Posterior vena cava (tissue), 2 donors: ENCODE data around the gene RNF141. TPM values are rescaled to one million over a fixed set of nuclear protein-coding genes. Genes with fewer than 3 reads are reported as not detected.

Source experiments
- DNase-seq: peaks from one replicate; pipeline ENCODE4 v3.0.0-alpha.2; 2020; ENCODE audit warnings: low spot score
- intact Hi-C, 2 donors: fragments of 100-400 bp; cut with DNase I; formaldehyde crosslinking; loops; one replicate each; pipeline versions ENCODE4 v1.14.1 to v1.14.2; 2022 to 2023
- total RNA-seq, 2 donors: library from RNA; stranded (reverse); fragmentation: NEBNext Ultra II Directional; extraction: Animal tissue kit (Norgen Biotek cat#: 25700); gene quantifications; one replicate each; pipeline ENCODE4 v1.2.1, GENCODE V29; 2021
- donor health status: DM: yes; HTN: yes; CAD: no.
- donor health status: DM: yes; HTN: yes; CAD: no.

RNF141 gene
- total RNA-seq, 2 donors from 2014 or later, result 24.7 to 25.3 TPM

DNA sequence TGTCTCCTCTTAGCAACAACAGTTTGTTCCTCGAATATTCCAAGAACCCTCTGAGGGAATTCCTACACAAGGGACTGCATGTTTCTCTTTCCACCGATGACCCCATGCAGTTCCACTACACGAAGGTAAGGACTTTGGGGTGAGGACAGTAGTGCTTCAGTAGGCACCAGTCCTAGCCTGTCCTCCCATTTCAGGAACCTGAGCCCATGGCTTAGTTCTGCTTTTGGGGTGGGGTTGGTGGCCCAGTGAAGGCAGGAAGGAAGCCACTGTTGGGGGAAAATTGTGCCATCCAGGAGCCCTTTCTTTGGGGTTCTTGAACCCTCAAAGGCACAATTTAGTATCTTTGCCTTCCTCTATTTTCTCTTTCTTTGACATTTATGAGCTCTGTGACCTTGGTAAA lies 38.2 kb downstream of the RNF141 start:
- DNase-seq, result no peak
- intact Hi-C loops, result no loop called here

DNA sequence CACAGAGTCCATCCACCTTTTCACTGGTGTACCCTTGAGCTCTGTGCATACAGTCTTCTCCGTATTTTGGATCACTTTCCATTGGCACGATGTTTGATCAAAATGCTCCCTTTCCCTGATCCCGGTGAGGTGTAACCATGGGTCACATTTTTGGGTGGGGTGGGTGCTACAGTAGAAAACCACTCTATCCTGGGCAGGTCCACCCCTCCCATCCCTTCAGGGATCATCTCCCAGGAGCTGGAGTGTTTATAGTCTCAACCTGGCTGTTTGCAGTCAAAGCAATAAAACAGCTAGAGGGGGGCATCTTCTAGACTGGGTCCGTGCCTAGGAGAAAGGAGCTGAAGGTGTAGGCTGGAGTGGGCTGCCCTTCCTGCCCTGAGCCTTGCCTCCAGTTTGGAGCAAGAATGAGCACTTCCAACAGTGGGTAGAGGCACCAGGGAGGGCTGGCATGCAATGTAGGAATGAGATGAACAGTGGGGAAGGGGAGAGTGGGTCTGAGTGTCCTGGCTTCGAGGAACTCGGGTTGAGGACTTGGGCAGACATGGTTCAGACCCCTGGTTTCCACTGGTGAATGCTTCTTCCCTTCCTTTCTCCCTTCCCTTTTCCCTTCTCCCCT lies 38.8 kb downstream of the RNF141 start:
- intact Hi-C loops, result no loop called here
- no peak for DNase-seq

DNA sequence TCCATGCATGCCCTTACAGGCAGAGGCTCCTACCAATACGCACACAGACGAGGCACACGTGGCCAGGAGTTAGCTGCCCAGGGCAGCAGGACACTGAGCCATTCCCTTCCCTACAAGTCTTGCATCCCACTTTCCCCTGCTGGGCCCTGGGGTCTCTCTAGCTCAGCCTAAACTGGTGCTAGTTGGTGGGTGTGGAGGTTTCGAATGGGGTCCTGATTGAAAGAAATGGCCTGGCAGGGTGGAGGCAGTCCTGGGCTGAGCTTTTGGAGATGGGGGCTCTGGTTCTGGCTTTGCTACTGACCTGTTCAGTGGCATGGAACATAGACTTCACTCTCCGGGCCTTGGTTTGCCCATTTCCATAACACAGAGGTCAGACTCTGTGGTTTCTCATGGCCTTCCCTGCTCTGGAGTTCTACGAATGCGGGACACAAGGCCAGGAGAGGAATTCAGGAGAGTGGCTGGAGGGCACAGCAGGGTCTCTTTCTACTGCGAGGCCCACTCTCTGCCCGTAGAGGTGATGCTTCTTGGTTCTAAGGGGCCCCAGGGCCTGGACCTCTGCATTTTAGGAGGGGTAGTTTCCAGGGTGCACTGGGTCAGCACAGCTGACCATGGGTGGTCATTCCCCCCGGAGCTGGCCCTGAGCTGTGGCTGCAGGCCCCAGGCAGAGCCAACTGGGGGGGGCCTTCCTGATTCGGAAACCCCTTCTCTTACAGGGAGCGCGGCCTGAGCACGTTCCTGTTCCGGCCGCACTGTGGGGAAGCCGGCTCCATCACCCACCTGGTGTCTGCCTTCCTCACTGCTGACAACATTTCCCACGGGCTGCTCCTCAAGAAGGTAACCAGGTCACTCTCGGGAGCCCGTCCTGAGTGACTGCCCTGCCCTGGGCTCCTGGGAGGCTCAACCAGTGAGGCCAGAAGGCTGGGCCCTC lies 40.0 kb downstream of the RNF141 start:
- DNase-seq, result no peak
- intact Hi-C loops, result no loop called here

DNA sequence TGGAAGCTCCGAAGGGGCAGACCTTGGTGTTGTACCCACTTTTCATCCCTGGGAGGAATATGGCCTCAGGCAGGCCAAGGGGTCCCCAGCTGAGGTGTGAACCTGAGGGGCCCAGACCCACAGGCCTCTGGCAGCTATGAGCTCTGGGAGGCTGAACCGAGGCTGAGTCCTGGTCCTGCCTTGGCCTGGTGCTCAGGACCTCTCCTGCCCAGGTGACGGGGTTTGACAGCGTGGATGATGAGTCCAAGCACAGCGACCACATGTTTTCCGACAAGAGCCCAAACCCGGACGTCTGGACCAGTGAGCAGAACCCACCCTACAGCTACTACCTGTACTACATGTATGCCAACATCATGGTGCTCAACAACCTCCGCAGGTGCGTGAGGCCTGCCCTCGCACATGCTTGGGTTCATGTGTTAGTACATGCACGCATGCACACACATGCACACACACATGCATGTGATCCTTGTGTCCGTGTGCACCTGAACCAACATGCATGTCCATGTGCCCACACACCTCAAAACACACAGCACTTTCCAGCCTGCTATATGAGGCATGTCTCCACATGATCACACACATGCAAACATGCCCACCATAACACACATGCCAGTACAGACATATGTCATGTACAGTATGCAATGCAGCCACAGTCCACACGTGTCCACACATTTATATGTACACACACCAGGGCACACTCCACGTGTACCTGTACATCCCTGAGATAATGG lies 40.9 kb downstream of the RNF141 start:
- DNase-seq, result no peak
- intact Hi-C loops, result loop anchor here in 1 of 2 donors (2.0 kb wide), 1 partner anchor 63 kb away; no protein-coding TSS in a partner anchor

DNA sequence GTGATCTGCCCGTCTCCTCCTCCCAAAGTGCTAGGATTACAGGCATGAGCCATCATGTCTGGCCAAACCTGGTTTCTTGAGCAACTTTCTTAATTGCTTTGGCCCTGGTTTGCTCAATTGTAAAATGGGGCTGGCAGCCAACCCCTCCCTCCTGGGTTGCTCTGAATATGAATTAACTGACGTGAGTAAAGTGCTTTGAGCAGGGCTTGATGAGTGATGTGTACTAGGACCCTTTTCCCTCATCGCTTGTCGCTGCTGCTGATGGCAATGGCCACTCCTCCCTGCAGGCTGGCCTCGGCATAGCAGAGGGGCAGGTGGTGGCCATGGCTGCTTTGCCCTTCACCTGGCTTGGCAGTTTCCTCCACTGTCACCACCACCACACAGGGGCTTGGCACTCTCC lies 41.5 kb downstream of the RNF141 start:
- peak; percentile 78 for DNase-seq
- intact Hi-C loops, result loop anchor here in 1 of 2 donors (2.0 kb wide), 1 partner anchor 63 kb away; no protein-coding TSS in a partner anchor

DNA sequence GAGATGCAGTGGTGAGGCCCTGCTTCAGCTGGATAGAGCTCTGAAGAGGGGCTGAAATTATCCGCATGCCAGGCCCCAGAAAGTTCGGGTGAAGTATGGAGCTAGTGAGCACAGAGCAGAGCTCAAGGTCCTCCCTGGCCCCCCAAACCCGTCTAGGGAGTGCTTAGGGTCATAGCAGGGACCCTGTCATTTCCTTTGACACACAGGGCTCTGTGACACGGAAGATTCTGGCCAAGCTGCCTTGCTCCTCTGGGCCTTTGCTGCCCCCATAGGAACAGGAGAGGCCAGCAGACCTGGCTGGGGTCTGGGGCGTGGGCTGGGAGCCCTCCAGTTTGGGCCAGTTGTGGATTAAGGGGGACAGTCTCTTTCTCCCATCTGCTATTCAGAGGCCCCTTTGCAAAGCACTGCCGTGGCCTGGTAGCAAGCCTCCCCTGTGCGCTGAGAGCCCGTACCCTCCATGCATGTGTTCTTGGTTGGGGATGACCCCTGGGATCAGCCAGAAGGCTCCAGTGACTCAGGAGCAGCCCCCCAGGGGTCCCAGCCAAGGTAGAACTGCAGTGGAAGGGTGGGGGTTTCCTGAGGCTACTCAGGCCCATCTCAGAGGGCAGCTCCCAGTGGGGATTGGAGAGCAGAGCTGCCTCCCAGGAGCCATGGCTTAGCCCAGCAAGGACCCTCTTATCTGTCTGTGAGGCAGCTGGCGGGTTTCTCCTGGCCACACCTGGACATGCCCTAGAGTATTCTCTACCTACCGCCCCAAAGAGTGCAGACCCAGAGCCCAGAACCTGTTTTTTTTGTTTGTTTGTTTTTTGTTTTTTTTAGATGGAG lies 42.3 kb downstream of the RNF141 start:
- intact Hi-C loops, result loop anchor here in 1 of 2 donors (2.0 kb wide), 1 partner anchor 62 kb away; no protein-coding TSS in a partner anchor
- DNase-seq, result no peak

DNA sequence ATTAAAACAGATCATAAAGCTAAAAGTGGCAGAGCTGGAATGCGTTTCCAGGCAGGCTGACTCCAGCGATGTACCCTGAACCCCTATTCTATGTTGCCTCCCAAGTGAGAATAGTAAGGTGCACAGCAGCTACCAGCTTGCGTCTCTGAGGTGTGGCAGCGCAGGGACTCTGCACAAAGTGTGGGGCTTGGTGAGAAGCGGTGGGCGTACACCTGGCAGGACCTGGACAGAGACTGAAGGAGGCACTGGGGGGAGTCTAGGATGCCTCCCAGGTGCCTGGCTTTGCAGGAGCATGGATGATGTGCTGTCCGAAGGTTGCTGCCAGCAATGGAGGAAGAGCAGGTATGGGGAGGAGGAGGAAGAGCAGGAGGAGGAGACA lies 43.0 kb downstream of the RNF141 start:
- no peak for DNase-seq
- intact Hi-C loops, result loop anchor here in 1 of 2 donors (2.0 kb wide), 1 partner anchor 61 kb away; no protein-coding TSS in a partner anchor

DNA sequence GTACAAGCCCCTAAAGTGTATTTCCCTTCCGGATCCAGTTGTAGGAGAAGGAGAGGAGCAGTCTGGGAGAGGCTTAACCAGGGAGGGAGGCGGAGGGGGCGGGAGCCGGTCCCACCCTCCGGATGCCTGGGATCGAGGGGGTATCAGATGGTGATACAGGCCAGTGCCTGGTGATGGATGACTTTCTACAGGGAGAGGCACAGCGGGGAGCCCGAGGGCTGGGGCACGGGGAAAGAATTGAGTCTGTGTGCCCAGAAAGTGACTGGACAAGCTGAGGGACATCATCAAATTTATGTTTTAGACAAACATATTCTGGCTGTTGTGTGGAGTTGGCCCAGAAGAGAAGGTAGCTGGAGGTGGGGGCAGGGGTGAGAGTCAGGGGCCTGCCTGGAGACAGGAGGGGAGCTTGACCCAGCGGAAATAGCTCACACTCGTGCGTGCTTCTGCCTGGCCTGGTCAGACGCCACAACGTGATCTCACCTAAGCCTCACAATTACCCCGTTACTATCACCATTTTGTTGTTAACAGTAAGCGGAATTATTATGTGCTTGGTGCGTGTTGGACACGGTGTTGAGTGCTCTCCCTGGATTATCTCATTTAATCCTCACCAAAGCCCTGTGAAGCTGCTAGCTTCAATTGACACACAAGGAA lies 43.5 kb downstream of the RNF141 start:
- intact Hi-C loops, result loop anchor here in 1 of 2 donors (1.0 to 2.0 kb wide), 2 partner anchors 61 to 220 kb away; no protein-coding TSS in a partner anchor
- no peak for DNase-seq

DNA sequence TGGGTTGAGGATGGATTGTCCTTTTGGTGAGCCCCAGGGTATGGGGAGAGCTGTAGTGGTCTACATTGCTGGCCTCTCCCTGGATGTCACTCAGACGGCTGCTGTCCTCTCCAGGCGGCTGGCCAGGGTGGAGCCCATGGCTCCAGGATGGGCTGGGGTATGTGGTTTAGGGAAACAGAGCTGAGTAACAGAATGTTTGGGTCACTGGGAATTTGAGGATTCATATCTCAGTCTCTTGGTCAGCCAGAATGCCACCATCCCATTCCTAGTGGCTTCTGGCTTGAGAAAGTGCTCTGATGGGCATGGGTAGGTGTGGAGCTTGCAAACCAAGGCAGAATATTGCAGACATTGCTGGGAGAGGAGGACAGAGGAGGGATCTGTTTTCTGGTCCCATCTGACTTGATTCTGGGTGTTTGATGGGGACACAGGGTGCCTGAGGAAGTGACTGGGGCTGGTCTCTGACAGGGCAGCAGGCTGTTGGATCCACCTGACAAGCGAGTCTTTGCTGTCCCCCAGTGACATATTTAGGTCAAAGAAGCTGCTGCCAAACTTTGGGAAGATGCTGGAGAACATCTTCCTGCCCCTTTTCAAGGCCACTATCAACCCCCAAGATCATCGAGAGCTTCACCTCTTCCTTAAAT lies 44.6 kb downstream of the RNF141 start:
- intact Hi-C loops, result no loop called here
- DNase-seq, result no peak

DNA sequence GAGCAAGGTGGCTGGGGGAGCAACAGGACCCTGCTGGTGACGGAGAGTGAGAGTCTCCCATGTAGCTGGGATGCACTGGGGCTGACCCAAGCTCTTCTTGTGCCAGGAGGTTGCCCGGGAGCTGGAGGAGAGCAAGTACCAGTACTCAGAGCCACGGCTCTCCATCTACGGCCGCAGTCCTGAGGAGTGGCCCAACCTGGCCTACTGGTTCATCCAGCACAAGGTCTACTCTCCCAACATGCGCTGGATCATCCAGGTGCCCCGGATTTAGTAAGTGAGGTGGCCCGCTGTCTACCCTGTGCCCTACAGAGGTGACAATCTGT lies 45.6 kb downstream of the RNF141 start:
- intact Hi-C loops, result no loop called here
- no peak for DNase-seq

DNA sequence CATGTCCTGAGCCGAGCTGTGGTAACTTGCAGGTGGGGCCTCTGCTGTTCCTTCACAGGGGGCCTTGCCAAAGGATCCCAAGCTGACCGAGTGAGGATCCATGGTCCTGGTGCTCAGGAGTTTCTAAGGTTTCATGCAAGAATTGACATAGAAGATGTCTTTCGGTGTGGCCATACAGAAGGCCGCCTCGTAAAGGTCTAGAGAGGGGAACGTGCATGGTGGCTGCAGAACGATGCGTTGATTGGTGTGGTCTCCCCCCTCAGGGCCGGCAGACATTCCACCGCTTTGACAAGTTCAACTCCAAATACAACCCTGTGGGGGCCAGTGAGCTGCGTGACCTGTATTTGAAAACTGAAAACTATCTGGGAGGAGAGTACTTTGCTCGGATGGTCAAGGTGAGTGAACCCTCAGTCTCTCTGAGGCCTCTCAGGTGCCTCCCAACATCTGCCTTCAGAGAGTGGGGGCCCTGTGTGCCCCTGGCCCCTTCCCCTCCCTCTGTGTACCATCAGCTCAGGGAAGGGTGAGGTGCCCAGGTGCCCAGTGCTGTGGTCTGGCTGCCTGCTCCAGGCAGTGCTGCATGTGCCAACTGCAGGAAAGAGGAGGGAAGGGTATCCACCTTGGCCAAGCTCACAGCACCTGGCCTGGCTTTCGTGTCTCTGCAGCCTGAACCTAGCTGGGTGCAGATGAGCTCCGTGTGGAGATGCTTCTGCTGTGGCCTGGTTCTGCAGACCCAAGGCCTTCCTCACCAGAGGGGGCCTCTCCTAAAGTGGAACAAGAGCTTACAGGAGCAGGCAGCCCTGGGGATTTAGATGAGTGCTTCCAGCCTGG lies 46.1 kb downstream of the RNF141 start:
- no peak for DNase-seq

DNA sequence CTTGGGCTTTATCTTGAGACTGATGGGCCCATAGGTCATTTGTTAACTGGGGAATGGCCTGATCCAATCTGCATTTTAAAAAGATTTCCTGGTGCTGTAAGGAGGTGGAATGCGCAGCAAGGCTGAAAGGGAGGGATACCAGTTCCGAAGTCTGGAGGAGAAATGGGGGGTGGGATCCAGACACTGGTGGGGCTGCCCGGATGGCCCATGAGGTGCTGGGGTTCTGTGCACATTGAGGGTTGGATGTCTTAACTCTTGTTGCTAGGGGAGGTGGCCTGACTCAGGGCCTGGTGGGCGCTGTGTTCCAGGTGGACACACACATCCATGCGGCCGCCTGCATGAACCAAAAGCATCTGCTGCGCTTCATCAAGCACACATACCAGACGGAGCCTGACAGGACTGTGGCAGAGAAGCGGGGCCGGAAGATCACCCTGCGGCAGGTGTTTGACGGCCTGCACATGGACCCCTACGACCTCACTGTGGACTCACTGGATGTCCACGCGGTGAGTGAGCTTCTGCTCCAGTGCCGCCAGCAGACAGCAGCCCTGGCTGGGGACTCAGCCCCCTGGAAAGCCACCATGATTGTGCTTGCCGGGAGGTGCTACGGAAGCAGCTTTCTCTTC lies 47.8 kb downstream of the RNF141 start:
- DNase-seq, result peak; percentile 67

More for the DNA sequence above, 46.1 kb downstream of the RNF141 start:
- intact Hi-C loops, result no loop called here

DNA sequence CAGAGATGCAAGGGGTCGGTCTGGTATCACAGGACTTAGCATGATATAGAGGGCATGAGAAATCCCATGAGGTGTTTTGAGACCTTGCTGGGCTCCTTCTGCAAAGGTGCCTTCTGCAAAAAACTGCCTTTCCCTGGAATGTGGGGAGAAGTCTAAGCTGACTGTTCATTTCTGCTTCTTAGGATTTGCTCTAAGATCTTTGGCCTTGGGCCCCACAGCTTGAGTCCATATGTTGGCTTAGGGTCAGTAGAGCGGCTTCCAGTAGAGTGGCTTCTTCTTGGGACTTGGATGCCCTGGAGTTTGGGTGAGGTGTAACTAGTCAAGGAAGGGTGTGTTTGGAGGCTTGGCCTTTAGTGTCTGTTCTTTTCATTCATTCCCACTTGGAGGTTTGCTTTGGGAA lies 48.9 kb downstream of the RNF141 start:
- intact Hi-C loops, result no loop called here
- no peak for DNase-seq

More for the DNA sequence above, 47.8 kb downstream of the RNF141 start:
- intact Hi-C loops, result no loop called here

DNA sequence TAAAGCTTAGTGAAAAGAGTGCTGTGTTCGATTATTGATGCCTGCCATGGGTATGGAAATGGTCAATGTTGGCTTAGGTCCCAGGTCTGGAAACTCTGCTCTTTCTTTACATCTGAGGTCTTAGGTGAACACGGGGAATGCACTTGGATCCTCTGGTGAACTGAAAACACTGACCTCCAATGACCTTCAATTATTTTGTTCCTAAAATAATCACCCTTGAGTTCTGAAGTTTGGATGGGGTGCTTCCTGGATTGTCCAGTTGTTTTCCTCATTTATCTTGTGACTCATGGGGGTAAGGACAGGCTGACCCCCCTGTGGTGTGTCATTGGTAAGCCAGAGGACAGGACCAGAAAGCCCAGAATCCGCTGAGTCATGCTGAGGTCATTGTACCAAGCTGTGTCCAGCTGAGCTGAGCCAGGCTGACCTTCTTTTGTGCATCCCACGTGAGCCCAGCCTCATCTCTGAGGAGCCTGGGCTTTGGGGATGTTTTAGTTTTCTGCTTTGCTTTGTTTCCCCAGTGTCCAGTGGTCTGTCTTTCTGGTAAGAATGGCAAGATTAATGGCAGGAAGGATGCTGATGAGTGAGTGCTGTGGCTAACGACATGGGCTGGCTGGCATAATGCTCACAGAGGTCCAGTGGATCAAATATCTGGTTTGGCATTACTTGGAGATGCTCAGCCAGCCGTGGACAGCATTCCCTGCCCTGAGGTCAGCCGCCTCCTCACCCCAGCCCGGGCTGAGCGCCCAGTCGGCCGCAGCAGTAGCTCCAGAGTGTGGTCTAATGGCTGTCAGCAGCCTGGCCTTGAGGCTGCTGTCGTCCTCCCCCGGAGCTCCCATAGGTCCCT lies 50.4 kb downstream of the RNF141 start:
- intact Hi-C loops, result no loop called here

DNA sequence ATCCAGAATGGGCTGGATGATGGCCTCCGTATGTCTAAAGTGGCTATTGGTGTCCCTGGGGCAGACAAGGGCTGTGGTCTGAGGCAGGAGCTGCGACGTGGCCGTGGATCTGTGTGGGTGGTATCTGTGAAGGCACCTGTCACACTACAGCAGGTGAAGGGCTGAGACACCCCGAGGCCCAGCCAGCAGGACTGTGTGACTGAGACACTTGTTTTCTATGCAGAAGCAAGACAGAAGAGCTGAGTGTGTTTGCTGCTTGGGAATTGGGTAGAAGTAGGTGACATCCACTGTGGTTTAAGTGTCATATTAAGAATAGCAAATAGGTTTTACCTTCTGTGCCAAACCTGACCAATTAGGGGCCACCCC lies 51.0 kb downstream of the RNF141 start:
- intact Hi-C loops, result no loop called here
- peak; percentile 72 for DNase-seq

More for the DNA sequence above, 50.4 kb downstream of the RNF141 start:
- peak; percentile 95 for DNase-seq
